ENCODE data around the gene THAP7. TPM values are rescaled to one million over a fixed set of nuclear protein-coding genes. Genes with fewer than 3 reads are reported as not detected.
A peak's percentile ranks its signal among the peaks of the same experiment; 100 is the strongest.

THAP7 gene
- total and polyA plus RNA-seq, 9 of the 15 experiments (the other 6 are each of a cell fraction or from before 2014, with no cell fraction given), result 7.9 to 263 (median 84.1) TPM

- TF ChIP-seq ZNF609 (CRISPR knock-in tag; IDR thresholded peaks at IDR 0.05; ENCODE audit: borderline replicate concordance) (no peak), HNRNPLL (IDR thresholded peaks at IDR 0.05; ENCODE audit: low read depth, low read length, poor library complexity, severe bottlenecking) (peak; percentile 46), THRAP3 (IDR thresholded peaks at IDR 0.05; ENCODE audit: borderline replicate concordance) (no peak), TFE3 (CRISPR knock-in tag; IDR thresholded peaks at IDR 0.05) (no peak), CREBBP (IDR thresholded peaks at IDR 0.05; ENCODE audit: low read depth, low read length) (no peak), ELK1 (CRISPR knock-in tag; IDR thresholded peaks at IDR 0.05) (no peak), ZNF217 (CRISPR knock-in tag; IDR thresholded peaks at IDR 0.05) (no peak), ZBTB40 (IDR thresholded peaks at IDR 0.05) (no peak), ZBTB40 (CRISPR knock-in tag; IDR thresholded peaks at IDR 0.05) (0 out of 2 replicates have a peak, but pooled peaks have one; percentile 7)
These were observed 30.8 kb downstream of the THAP7 start (continued) for GRCh38 chr22:20970939-20971657.
